Neural cell (in vitro differentiated cells): Measurements from ENCODE around the gene PDE4D. TPM values are rescaled to one million over a fixed set of nuclear protein-coding genes. Genes with fewer than 3 reads are reported as not detected.

Experiments used
- H2AFZ ChIP-seq: fragments of 200-600, 300-800 bp; sonication (generic), shearing (Covaris generic); 2 replicates; pipeline ENCODE4 v1.6.0; 2014; ENCODE audit warnings: low read depth, mild to moderate bottlenecking, antibody characterized with exemption, low read length, moderate library complexity
- H3F3A ChIP-seq: fragments of 200-600 bp; shearing (Covaris generic); 2 replicates; pipeline ENCODE4 v1.6.1; 2016; ENCODE audit warnings: mild to moderate bottlenecking, moderate library complexity, mixed read lengths, antibody characterized with exemption, low read length; ENCODE audit not compliant: insufficient read depth, poor library complexity, severe bottlenecking
- H3K27ac ChIP-seq: fragments of 200-600, 300-800 bp; sonication (generic), shearing (Covaris generic); 2 replicates; pipeline ENCODE4 v1.5.1; 2014; ENCODE audit warnings: mild to moderate bottlenecking, low read length, moderate library complexity
- H3K27me3 ChIP-seq: fragments of 300-800, 200-600 bp; sonication (generic), shearing (Covaris generic); 2 replicates; pipeline ENCODE4 v1.6.0; 2014; ENCODE audit warnings: mild to moderate bottlenecking, low read depth, low read length, moderate library complexity; ENCODE audit not compliant: insufficient read depth
- H3K36me3 ChIP-seq: fragments of 300-800, 200-600 bp; sonication (generic), shearing (Covaris generic); 2 replicates; pipeline ENCODE4 v1.5.1; 2014; ENCODE audit warnings: mild to moderate bottlenecking, antibody characterized with exemption, low read length, moderate library complexity; ENCODE audit not compliant: insufficient read depth
- H3K4me2 ChIP-seq: fragments of 300-800, 200-600 bp; sonication (generic), shearing (Covaris generic); 2 replicates; pipeline ENCODE4 v1.6.0; 2014; ENCODE audit warnings: mild to moderate bottlenecking, low read length
- H3K4me3 ChIP-seq: fragments of 300-800, 200-600 bp; sonication (generic), shearing (Covaris generic); 2 replicates; pipeline ENCODE4 v1.5.1; 2014; ENCODE audit warnings: mild to moderate bottlenecking, low read length, moderate library complexity
- H3K79me2 ChIP-seq: fragments of 200-600 bp; shearing (Covaris generic); replicated peaks from 2 replicates; pipeline ENCODE4 v1.6.0; 2014; ENCODE audit warnings: mild to moderate bottlenecking, low read length, moderate library complexity; ENCODE audit not compliant: insufficient read depth
- H3K9ac ChIP-seq: fragments of 300-800, 200-600 bp; sonication (generic), shearing (Covaris generic); 2 replicates; pipeline ENCODE4 v1.6.1; 2016; ENCODE audit warnings: mild to moderate bottlenecking, low read length, mixed read lengths
- H3K9me2 ChIP-seq: fragments of 200-600 bp; shearing (Covaris generic); 2 replicates; pipeline ENCODE4 v1.6.1; 2016; ENCODE audit warnings: mild to moderate bottlenecking, low read length, mixed read lengths; ENCODE audit not compliant: insufficient read depth
- H3K9me3 ChIP-seq: fragments of 200-600, 300-800 bp; sonication (generic), shearing (Covaris generic); 2 replicates; pipeline ENCODE4 v1.6.1; 2016; ENCODE audit warnings: mild to moderate bottlenecking, mixed run types, low read length, moderate library complexity, mixed read lengths
- H4K20me1 ChIP-seq: fragments of 200-600 bp; shearing (Covaris generic); 2 replicates; pipeline ENCODE4 v1.6.1; 2016; ENCODE audit warnings: mild to moderate bottlenecking, mixed run types; ENCODE audit not compliant: insufficient read depth
- CTCF ChIP-seq: fragments of 450-650 bp; IDR thresholded peaks from 2 replicates; pipeline ENCODE4 v1.5.1; 2014; ENCODE audit warnings: antibody characterized with exemption, mild to moderate bottlenecking, moderate library complexity; ENCODE audit not compliant: poor library complexity, severe bottlenecking
- EP300 ChIP-seq: fragments of 450-650 bp; conservative IDR thresholded peaks from 2 replicates; pipeline ENCODE4 v1.6.1; 2014; ENCODE audit warnings: antibody characterized with exemption, mild to moderate bottlenecking, moderate library complexity; ENCODE audit not compliant: poor library complexity, severe bottlenecking
- EZH2 ChIP-seq: fragments of 200-600, 300-800 bp; shearing (Covaris generic), sonication (generic); IDR thresholded peaks from 2 replicates; pipeline ENCODE4 v1.6.1; 2014; ENCODE audit warnings: antibody characterized with exemption, low read length, borderline replicate concordance, mild to moderate bottlenecking; ENCODE audit not compliant: insufficient read depth, poor library complexity, severe bottlenecking
- MXI1 ChIP-seq: fragments of 450-650 bp; conservative IDR thresholded peaks from 2 replicates; pipeline ENCODE4 v1.6.1; 2014; ENCODE audit warnings: antibody characterized with exemption, mild to moderate bottlenecking; ENCODE audit not compliant: poor library complexity, severe bottlenecking
- POLR2AphosphoS5 ChIP-seq: IDR thresholded peaks from 2 replicates; pipeline ENCODE4 v1.6.1; 2012
- RAD21 ChIP-seq: fragments of 450-650 bp; conservative IDR thresholded peaks from 2 replicates; pipeline ENCODE4 v1.6.1; 2014; ENCODE audit warnings: antibody characterized with exemption, mild to moderate bottlenecking, moderate library complexity
- REST ChIP-seq: IDR thresholded peaks from 2 replicates; pipeline ENCODE4 v1.6.1; 2012; ENCODE audit warnings: borderline replicate concordance
- SMC3 ChIP-seq: fragments of 450-650 bp; conservative IDR thresholded peaks from 2 replicates; pipeline ENCODE4 v1.6.1; 2014; ENCODE audit warnings: antibody characterized with exemption, mild to moderate bottlenecking, moderate library complexity; ENCODE audit not compliant: poor library complexity
- TAF1 ChIP-seq: IDR thresholded peaks from 2 replicates; pipeline ENCODE4 v1.6.1; 2012; ENCODE audit warnings: low read depth
- polyA plus RNA-seq: library from polyadenylated mRNA; depleted of rRNA; stranded (reverse); fragments of >200 nt; gene quantifications from 2 replicates; pipeline ENCODE4 v1.2.3, GENCODE V29; 2014

The PDE4D gene
- polyA plus RNA-seq, 1 donor from 2014 or later: 42.8 TPM

- peak; percentile 52 for TF ChIP-seq EP300
- no peak for TF ChIP-seq RAD21
- peak overlapping the region; percentile 32 for H3K4me2 ChIP-seq
- peak overlapping the region; percentile 3 for H3K9ac ChIP-seq
These were observed 195.0 kb downstream of the PDE4D start for GRCh38 chr5:59698207-59699178.

GRCh38 chr5:59694411-59694810 lies 199.1 kb downstream of the PDE4D start:
- Histone ChIP-seq H3F3A (peaks cover 7% of the 10 kb centered on the region), H4K20me1 (no peaks in the 10 kb centered on the region), H3K36me3 (no peaks in the 10 kb centered on the region), H3K9me3 (no peaks in the 10 kb centered on the region), H3K4me3 (no peak overlapping the region), H2AFZ (no peak overlapping the region), H3K27me3 (no peaks in the 10 kb centered on the region), H3K9me2 (no peaks in the 10 kb centered on the region), H3K4me2 (no peak overlapping the region), H3K27ac (no peak overlapping the region), H3K9ac (no peak overlapping the region), H3K79me2 (no peaks in the 10 kb centered on the region)
- TF ChIP-seq POLR2AphosphoS5 (no peak), CTCF (no peak), MXI1 (no peak), EZH2 (no peak), SMC3 (no peak), TAF1 (no peak), RAD21 (no peak), EP300 (no peak), REST (no peak)

More at GRCh38 chr5:59698207-59699178, 195.0 kb downstream of the PDE4D start:
- Histone ChIP-seq H3F3A (peaks cover 7% of the 10 kb centered on the region), H3K4me3 (peak overlapping the region; percentile 42), H4K20me1 (no peaks in the 10 kb centered on the region), H3K9me2 (no peaks in the 10 kb centered on the region), H2AFZ (no peak overlapping the region), H3K36me3 (no peaks in the 10 kb centered on the region), H3K79me2 (no peaks in the 10 kb centered on the region), H3K27me3 (no peaks in the 10 kb centered on the region), H3K9me3 (no peaks in the 10 kb centered on the region), H3K27ac (peak overlapping the region; percentile 67)
